Kidney (tissue), 14 donors: Measurements from ENCODE around the gene CDH9. TPM values are rescaled to one million over a fixed set of nuclear protein-coding genes. Genes with fewer than 3 reads are reported as not detected.

Experiments used
- DNase-seq, 5 donors: peaks; one replicate each; pipeline ENCODE4 v3.0.0-alpha.2; 2013 to 2020
- FAIRE-seq: peaks from 2 replicates; lab custom pipeline; 2012; peaks lifted over from hg19 to GRCh38; lab: Jason Lieb, UNC
- H3K27ac ChIP-seq, 2 donors: one replicate each; pipeline ENCODE4 v1.7.0; 2013; ENCODE audit warnings: low read depth in 2 of 2, low read length in 2 of 2, inconsistent platforms in 1 of 2
- H3K27me3 ChIP-seq: one replicate; pipeline ENCODE4 v1.7.1; 2013; ENCODE audit warnings: low read length, inconsistent platforms; ENCODE audit not compliant: control insufficient read depth, insufficient read depth
- H3K36me3 ChIP-seq, 3 donors: one replicate each; pipeline versions ENCODE4 v1.7.0 to v1.7.1; 2013; ENCODE audit warnings: low read length in 3 of 3, control low read depth in 1 of 3, inconsistent platforms in 1 of 3; ENCODE audit not compliant: insufficient read depth in 3 of 3, control insufficient read depth in 2 of 3
- H3K4me1 ChIP-seq, 3 donors: one replicate each; pipeline versions ENCODE4 v1.7.0 to v1.7.1; 2013; ENCODE audit warnings: low read length in 3 of 3, inconsistent platforms in 1 of 3, low read depth in 1 of 3; ENCODE audit not compliant: control insufficient read depth in 2 of 3, insufficient read depth in 2 of 3
- H3K4me3 ChIP-seq, 3 donors: one replicate each; pipeline versions ENCODE4 v1.7.0 to v1.8.1; 2013; ENCODE audit warnings: low read length in 3 of 3, control low read depth in 1 of 3, inconsistent platforms in 1 of 3
- H3K9ac ChIP-seq, 3 donors: one replicate each; pipeline versions ENCODE4 v1.7.0 to v1.7.1; 2013; ENCODE audit warnings: low read length in 3 of 3, control low read depth in 1 of 3, inconsistent platforms in 1 of 3
- H3K9me3 ChIP-seq, 3 donors: one replicate each; pipeline versions ENCODE4 v1.7.0 to v1.7.1; 2013; ENCODE audit warnings: low read length in 3 of 3, control low read depth in 1 of 3, inconsistent platforms in 1 of 3; ENCODE audit not compliant: control insufficient read depth in 2 of 3, insufficient read depth in 1 of 3
- CTCF ChIP-seq: IDR thresholded peaks from 3 replicates; pipeline ENCODE4 v1.5.1; 2012; ENCODE audit warnings: mild to moderate bottlenecking, moderate library complexity, borderline replicate concordance; ENCODE audit not compliant: insufficient read depth; ENCODE audit errors: extremely low read depth
- intact Hi-C: fragments of 100-400 bp; cut with DNase I; formaldehyde crosslinking; loops from one replicate; pipeline ENCODE4 v1.11.1; 2022
- polyA plus RNA-seq: library from polyadenylated mRNA; stranded (reverse); fragments of 350-450 nt; fragmentation: Illumina TruSeq; extraction: RNeasy Lipid Tissue Mini Kit (QIAGEN cat#74804); gene quantifications from one replicate; pipeline ENCODE4 v1.2.3, GENCODE V29; 2014; ENCODE audit warnings: low read depth, low replicate concordance; ENCODE audit not compliant: insufficient read depth
- total RNA-seq: library from RNA; stranded (reverse); fragmentation: NEBNext Ultra II Directional; extraction: Animal tissue kit (Norgen Biotek cat#: 25700); gene quantifications from one replicate; pipeline ENCODE4 v1.2.1, GENCODE V29; 2021
- donor health status: control.
- donor health status: control.
- donor health status: control.
- donor health status: control.
- donor health status: control.
- donor health status: DM: yes; HTN: yes; CAD: no.
- donor health status: Normal renal cell carcinoma (clear cell type).

Gene CDH9
- total and polyA plus RNA-seq, 2 donors from 2014 or later: 1.7 to 2.1 TPM

- FAIRE-seq (no peak), DNase-seq (no peak)
- Histone ChIP-seq H3K36me3 (no peaks in the 10 kb centered on the region), H3K4me3 (no peak overlapping the region), H3K27me3 (no peaks in the 10 kb centered on the region), H3K4me1 (no peaks in the 10 kb centered on the region), H3K27ac (no peak overlapping the region), H3K9me3 (peaks cover 0 to 2% (median 0%) of the 10 kb centered on the region in 3 donors), H3K9ac (no peak overlapping the region)
- intact Hi-C loops: no loop called here
- no peak for TF ChIP-seq CTCF
These were observed 106.1 kb downstream of the CDH9 start for GRCh38 chr5:26932238-26932637.

DNA sequence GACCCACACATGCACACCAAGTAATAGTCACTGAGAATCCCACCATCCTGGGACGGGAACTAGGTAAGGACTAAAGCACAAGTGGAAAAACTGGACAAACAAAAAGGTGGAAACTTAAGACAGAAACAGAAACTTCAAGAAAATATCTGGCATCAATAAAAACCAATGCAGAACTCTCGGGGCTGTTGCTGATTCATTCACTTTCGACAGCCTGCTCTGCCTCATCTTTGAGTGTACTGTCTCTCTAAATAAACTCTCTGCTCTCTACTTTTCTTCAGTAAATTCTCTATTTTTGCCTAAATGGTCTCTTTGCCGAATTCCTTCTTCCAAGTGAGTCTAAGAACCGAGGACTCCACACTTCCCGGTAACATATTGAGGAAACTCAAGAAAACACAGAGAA lies 116.9 kb downstream of the CDH9 start:
- Histone ChIP-seq H3K9ac (no peak overlapping the region), H3K9me3 (no peaks in the 10 kb centered on the region), H3K27ac (no peak overlapping the region), H3K4me1 (no peaks in the 10 kb centered on the region), H3K27me3 (no peaks in the 10 kb centered on the region), H3K4me3 (no peak overlapping the region), H3K36me3 (no peaks in the 10 kb centered on the region)
- no peak for FAIRE-seq
- no peak for DNase-seq
- intact Hi-C loops: no loop called here
- no peak for TF ChIP-seq CTCF

GRCh38 chr5:26903469-26903868 lies 134.9 kb downstream of the CDH9 start:
- Histone ChIP-seq H3K9me3 (no peaks in the 10 kb centered on the region), H3K36me3 (no peaks in the 10 kb centered on the region), H3K27ac (no peak overlapping the region), H3K4me1 (no peaks in the 10 kb centered on the region), H3K9ac (no peak overlapping the region), H3K27me3 (no peaks in the 10 kb centered on the region), H3K4me3 (no peak overlapping the region)
- DNase-seq (no peak), FAIRE-seq (no peak)
- no peak for TF ChIP-seq CTCF
- intact Hi-C loops: no loop called here

DNA sequence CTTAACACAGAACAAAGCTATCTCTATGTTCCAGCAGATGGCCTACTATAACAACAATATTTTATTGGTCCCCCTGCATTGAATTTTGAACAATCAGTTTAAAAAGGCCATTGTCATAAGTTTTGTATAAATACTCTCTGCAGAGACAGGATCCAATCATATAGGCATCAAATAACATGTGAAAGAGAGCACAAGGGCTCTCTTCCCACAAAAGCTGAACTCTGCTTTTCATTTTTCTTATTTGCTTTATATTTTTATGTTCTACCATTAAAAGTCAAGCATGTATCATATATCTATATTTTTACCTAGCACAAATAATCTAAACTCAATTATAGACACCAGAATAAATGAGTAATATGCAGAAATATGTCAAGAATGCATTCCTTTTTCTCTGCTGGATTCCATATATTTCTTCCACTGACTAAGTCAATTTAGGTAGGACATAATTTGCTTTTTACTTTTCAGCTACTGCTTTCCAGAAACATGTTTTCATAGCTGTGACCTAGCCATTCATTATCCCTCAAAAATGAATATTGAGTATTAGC lies 143.6 kb downstream of the CDH9 start:
- no peaks in the 10 kb centered on the region for H3K9me3 ChIP-seq
- no peaks in the 10 kb centered on the region for H3K36me3 ChIP-seq
- TF ChIP-seq CTCF: no peak
- no peaks in the 10 kb centered on the region for H3K4me1 ChIP-seq
- no peaks in the 10 kb centered on the region for H3K27me3 ChIP-seq
- H3K27ac ChIP-seq: no peak overlapping the region
- DNase-seq (no peak), FAIRE-seq (no peak)
- intact Hi-C loops: no loop called here
- H3K9ac ChIP-seq: no peak overlapping the region
- no peak overlapping the region for H3K4me3 ChIP-seq
